D721Med (cell line): ENCODE measurements around the gene SYNGR1.

Source experiments
- DNase-seq: peaks from one replicate; pipeline ENCODE4 v3.0.0; 2011; ENCODE audit warnings: low spot score; ENCODE audit not compliant: insufficient read length
- FAIRE-seq: peaks from 2 replicates; lab custom pipeline; 2011; peaks lifted over from hg19 to GRCh38; lab: Jason Lieb, UNC
- TF ChIP-seq, protein P1 (sequence below): IDR thresholded peaks from 2 replicates; pipeline ENCODE4 v1.5.1; 2012; ENCODE audit warnings: mild to moderate bottlenecking, control low read depth; ENCODE audit not compliant: insufficient read depth; ENCODE audit errors: missing control alignments

Gene SYNGR1

DNA sequence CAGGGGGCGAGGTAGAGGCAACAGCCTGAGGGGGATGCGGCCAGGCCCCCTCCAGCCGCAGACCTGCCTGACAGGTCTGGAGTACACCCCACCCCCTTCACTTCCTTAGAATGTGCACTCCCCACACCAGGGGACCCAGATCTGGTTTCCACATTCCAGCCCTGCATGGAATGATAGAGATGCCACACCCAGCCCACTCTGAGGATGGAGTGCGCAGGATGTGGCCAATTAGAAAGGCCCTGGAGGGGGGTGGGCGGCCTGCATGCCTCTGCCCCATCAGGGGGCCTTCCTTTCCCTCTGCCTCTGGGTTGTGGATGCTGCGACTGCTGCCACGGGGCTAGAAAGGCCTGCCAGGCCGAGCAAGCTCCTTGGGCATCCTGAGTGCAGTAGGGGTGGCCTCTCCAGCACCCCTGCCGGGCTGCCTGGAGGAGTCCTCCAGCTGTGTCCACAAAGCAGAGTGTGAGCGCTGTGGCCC, 78.8 kb downstream of the SYNGR1 start:
- TF ChIP-seq, protein P1, sequence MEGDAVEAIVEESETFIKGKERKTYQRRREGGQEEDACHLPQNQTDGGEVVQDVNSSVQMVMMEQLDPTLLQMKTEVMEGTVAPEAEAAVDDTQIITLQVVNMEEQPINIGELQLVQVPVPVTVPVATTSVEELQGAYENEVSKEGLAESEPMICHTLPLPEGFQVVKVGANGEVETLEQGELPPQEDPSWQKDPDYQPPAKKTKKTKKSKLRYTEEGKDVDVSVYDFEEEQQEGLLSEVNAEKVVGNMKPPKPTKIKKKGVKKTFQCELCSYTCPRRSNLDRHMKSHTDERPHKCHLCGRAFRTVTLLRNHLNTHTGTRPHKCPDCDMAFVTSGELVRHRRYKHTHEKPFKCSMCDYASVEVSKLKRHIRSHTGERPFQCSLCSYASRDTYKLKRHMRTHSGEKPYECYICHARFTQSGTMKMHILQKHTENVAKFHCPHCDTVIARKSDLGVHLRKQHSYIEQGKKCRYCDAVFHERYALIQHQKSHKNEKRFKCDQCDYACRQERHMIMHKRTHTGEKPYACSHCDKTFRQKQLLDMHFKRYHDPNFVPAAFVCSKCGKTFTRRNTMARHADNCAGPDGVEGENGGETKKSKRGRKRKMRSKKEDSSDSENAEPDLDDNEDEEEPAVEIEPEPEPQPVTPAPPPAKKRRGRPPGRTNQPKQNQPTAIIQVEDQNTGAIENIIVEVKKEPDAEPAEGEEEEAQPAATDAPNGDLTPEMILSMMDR: no peak
- no peak for DNase-seq
- FAIRE-seq: no peak

GRCh38 chr22:39429186-39429585, 79.4 kb downstream of the SYNGR1 start:
- FAIRE-seq: no peak
- TF ChIP-seq, protein P1: no peak
- DNase-seq: no peak

DNA sequence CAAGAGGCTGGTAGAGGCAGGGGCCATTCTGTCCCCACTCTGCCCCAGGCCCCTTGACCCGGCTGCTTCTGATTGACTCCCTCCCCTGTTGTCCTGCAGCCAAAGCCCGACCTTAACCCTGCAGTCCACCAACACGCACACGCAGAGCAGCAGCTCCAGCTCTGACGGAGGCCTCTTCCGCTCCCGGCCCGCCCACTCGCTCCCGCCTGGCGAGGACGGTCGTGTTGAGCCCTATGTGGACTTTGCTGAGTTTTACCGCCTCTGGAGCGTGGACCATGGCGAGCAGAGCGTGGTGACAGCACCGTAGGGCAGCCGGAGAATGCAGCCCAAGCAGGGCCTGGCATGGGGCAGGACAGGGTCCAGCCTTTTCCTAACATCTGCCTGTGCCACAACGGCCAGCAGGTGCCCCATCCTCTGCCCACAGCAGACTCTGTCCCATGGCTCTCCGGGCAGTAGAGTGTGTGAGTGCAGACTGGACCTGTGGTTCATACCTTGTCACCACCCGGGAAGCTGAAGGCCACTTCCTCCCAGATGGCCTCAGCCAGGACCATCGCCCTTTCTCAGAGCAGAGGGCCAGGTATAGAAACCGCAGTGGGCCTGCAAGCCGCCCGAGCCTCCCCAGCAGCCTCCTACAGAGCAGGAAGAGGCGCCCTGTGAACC, 80.3 kb downstream of the SYNGR1 start:
- no peak for DNase-seq
- FAIRE-seq: no peak
- TF ChIP-seq, protein P1: no peak

GRCh38 chr22:39430576-39431150, 80.9 kb downstream of the SYNGR1 start:
- DNase-seq (no peak), FAIRE-seq (no peak)
- TF ChIP-seq, protein P1: no peak

GRCh38 chr22:39431216-39431801, 81.5 kb downstream of the SYNGR1 start:
- TF ChIP-seq, protein P1: no peak
- FAIRE-seq (no peak), DNase-seq (no peak)

- TF ChIP-seq, protein P1: no peak
- DNase-seq (no peak), FAIRE-seq (no peak)
Observed at GRCh38 chr22:39431821-39432251, 82.0 kb downstream of the SYNGR1 start.
